ENCODE data around the gene DRC7. TPM values are rescaled to one million over a fixed set of nuclear protein-coding genes. Genes with fewer than 3 reads are reported as not detected.

DRC7 gene
- total and polyA plus RNA-seq, 10 of the 15 experiments (the other 5 are each of a cell fraction or from before 2014, with no cell fraction given), result 0.06 to 0.49 (median 0.14) TPM; not detected in 4

- no peak for TF ChIP-seq FOS (IDR thresholded peaks at IDR 0.05; ENCODE audit: borderline replicate concordance, extremely low read depth, insufficient read length)
Measured at GRCh38 chr16:57739756-57740422, 45.3 kb downstream of the DRC7 start (continued).

DNA sequence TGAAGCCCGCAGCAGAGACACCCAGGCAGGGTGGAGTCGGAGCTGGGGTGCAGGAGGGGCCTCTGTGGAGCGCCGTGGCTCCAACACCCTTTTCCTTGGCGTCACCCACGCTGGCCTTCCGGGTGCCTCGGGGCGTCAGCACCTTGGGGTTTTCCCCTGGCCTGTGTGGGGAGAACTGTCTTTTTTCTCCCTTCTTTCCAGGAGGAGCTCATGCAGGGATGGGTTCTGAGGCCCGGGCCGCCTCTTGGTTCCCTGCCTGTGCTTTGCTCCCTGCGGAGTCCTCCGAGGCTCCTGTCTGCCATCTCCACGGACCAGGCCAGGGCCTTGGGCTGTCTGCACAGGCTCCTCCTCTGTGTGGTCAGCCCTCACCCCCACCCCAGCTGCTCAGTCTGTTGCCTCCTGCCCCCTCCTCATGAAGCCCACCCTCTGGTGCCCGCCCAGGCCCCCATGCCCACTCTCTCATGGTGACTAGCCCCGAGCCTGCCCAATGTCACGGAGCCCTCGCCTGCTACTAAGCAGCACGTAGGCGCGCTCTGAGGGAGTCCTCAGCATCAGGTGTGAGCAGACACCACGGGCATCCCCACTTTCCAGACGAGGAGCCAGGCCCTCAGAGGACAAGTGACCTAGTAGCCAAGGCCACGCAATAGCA lies 45.9 kb downstream of the DRC7 start:
- no peak overlapping the region for H3K4me2 ChIP-seq (ENCODE audit: control insufficient read depth, insufficient read depth)
- POLR2A ChIA-PET, result no interaction called here
- FAIRE-seq, result no peak

More for the DNA sequence above, 45.9 kb downstream of the DRC7 start:
- no peak for DNase-seq (ENCODE audit: low read depth, low spot score)
- Histone ChIP-seq H3K27ac (ENCODE audit: control insufficient read depth, insufficient read depth) (no peak overlapping the region), H3K27me3 (replicated peaks in 1 of 2; ENCODE audit: control insufficient read depth in 2 of 2, insufficient read depth in 2 of 2, low read length in 1 of 2) (no peaks in the 10 kb centered on the region), H4K20me1 (ENCODE audit: control insufficient read depth, insufficient read depth) (no peaks in the 10 kb centered on the region), H3K9me3 (replicated peaks; ENCODE audit: control insufficient read depth, insufficient read depth, low read length) (no peaks in the 10 kb centered on the region), H3K79me2 (ENCODE audit: control insufficient read depth, insufficient read depth, low read length) (peaks cover 1% of the 10 kb centered on the region), H3K9ac (ENCODE audit: control insufficient read depth, insufficient read depth, low read length) (no peak overlapping the region), H3K4me1 (ENCODE audit: control insufficient read depth, insufficient read depth, low read length) (peaks cover 10% of the 10 kb centered on the region), H3K36me3 (ENCODE audit: control insufficient read depth in 2 of 2, insufficient read depth in 2 of 2, low read length in 1 of 2) (0 out of 4 replicates have a peak, but pooled peaks cover 0 to 2% of the 10 kb centered on the region in 2 experiments), H3K4me3 (no peak overlapping the region), H2AFZ (ENCODE audit: control insufficient read depth, low read depth, low read length) (no peak overlapping the region)
- ChIA-PET SMC1A (ENCODE audit: uncharacterized antibody, unreplicated experiment) (interaction anchor here (1.0 kb wide), 1 partner anchor 189 kb away, joined by 3 read pairs; no protein-coding TSS in a partner anchor), CTCF (interaction anchor here (0.6 to 1.4 kb wide), 2 partner anchors 16 to 627 kb away, joined by 3 read pairs; no protein-coding TSS in a partner anchor), RAD21 (ENCODE audit: unreplicated experiment) (no interaction called here)
- TF ChIP-seq, protein P1, sequence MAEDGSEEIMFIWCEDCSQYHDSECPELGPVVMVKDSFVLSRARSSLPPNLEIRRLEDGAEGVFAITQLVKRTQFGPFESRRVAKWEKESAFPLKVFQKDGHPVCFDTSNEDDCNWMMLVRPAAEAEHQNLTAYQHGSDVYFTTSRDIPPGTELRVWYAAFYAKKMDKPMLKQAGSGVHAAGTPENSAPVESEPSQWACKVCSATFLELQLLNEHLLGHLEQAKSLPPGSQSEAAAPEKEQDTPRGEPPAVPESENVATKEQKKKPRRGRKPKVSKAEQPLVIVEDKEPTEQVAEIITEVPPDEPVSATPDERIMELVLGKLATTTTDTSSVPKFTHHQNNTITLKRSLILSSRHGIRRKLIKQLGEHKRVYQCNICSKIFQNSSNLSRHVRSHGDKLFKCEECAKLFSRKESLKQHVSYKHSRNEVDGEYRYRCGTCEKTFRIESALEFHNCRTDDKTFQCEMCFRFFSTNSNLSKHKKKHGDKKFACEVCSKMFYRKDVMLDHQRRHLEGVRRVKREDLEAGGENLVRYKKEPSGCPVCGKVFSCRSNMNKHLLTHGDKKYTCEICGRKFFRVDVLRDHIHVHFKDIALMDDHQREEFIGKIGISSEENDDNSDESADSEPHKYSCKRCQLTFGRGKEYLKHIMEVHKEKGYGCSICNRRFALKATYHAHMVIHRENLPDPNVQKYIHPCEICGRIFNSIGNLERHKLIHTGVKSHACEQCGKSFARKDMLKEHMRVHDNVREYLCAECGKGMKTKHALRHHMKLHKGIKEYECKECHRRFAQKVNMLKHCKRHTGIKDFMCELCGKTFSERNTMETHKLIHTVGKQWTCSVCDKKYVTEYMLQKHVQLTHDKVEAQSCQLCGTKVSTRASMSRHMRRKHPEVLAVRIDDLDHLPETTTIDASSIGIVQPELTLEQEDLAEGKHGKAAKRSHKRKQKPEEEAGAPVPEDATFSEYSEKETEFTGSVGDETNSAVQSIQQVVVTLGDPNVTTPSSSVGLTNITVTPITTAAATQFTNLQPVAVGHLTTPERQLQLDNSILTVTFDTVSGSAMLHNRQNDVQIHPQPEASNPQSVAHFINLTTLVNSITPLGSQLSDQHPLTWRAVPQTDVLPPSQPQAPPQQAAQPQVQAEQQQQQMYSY (CRISPR knock-in tag; IDR thresholded peaks at IDR 0.05), result no peak
- no peak for TF ChIP-seq KAT2A (conservative IDR thresholded peaks at IDR 0.05; ENCODE audit: control insufficient read depth, low read depth, low read length)
- no peak for ATAC-seq
- 81% methylated on average over 21 of the region's 24 CpGs for WGBS (ENCODE audit: insufficient coverage, insufficient replicate concordance, low lambda C conversion rate, missing lambda C conversion rate)
- no TSS peak for BruUV-seq (replicated peaks)
- in situ Hi-C loops (cut with MboI), result no loop called here
- intact Hi-C loops (cut with micrococcal nuclease; ENCODE audit: unreplicated experiment), result no loop called here
